Measurements from ENCODE around the gene ASNS.

The ASNS gene

GRCh38 chr7:97818066-97818663 is 54.0 kb downstream of the ASNS start:
- no peak for TF ChIP-seq JUND (IDR thresholded peaks at IDR 0.05; ENCODE audit: low read depth)
- in situ Hi-C loops (cut with HindIII; ENCODE audit: low pct_unique_long_range_greater_than_20kb, low sequenced_read_pairs), result no loop called here
- no peak for DNase-seq (ENCODE audit: low read depth in 1 of 2, low spot score in 1 of 2)
